ENCODE results near the gene GUK1. TPM values are rescaled to one million over a fixed set of nuclear protein-coding genes. Genes with fewer than 3 reads are reported as not detected.

The GUK1 gene
- total RNA-seq, 1 donor from 2014 or later, result 242 TPM

GRCh38 chr1:228190182-228190581, 50.1 kb downstream of the GUK1 start:
- TF ChIP-seq CTCF (conservative IDR thresholded peaks at IDR 0.05; ENCODE audit: low read depth, low read length), result no peak
- no peak overlapping the region for H3K4me3 ChIP-seq (ENCODE audit: low read depth, low read length)
- DNase-seq (ENCODE audit: low read depth), result no peak

GRCh38 chr1:228190778-228191177, 50.7 kb downstream of the GUK1 start:
- no peak for DNase-seq (ENCODE audit: low read depth)
- TF ChIP-seq CTCF (conservative IDR thresholded peaks at IDR 0.05; ENCODE audit: low read depth, low read length), result no peak
- H3K4me3 ChIP-seq (ENCODE audit: low read depth, low read length), result no peak overlapping the region

GRCh38 chr1:228194436-228194835, 54.4 kb downstream of the GUK1 start:
- no peak for TF ChIP-seq CTCF (conservative IDR thresholded peaks at IDR 0.05; ENCODE audit: low read depth, low read length)
- H3K4me3 ChIP-seq (ENCODE audit: low read depth, low read length), result no peak overlapping the region
- DNase-seq (ENCODE audit: low read depth), result no peak

GRCh38 chr1:228194921-228195812, 55.1 kb downstream of the GUK1 start:
- TF ChIP-seq CTCF (conservative IDR thresholded peaks at IDR 0.05; ENCODE audit: low read depth, low read length), result no peak
- H3K4me3 ChIP-seq (ENCODE audit: low read depth, low read length), result no peak overlapping the region
- no peak for DNase-seq (ENCODE audit: low read depth)

- no peak overlapping the region for H3K4me3 ChIP-seq (ENCODE audit: low read depth, low read length)
- TF ChIP-seq CTCF (conservative IDR thresholded peaks at IDR 0.05; ENCODE audit: low read depth, low read length), result no peak
- no peak for DNase-seq (ENCODE audit: low read depth)
These were observed 57.6 kb downstream of the GUK1 start for GRCh38 chr1:228197555-228198147.

Other genes starting within 250 kb of the GUK1 start
- 2.1 and 2.7 TPM in 2 replicates for gene WNT9A, start 192.3 kb upstream of the GUK1 start, total RNA-seq
- not detected in 2 replicates for gene WNT3A, start 133.3 kb upstream of the GUK1 start, total RNA-seq
- gene ARF1, start 57.6 kb upstream of the GUK1 start, total RNA-seq, result 303 and 476 TPM in 2 replicates
- 23.8 and 27.6 TPM in 2 replicates for gene C1orf35, start 37.0 kb upstream of the GUK1 start, total RNA-seq
- gene MRPL55, start 31.0 kb upstream of the GUK1 start, total RNA-seq, result 130 and 142 TPM in 2 replicates
- 0.14 and 0.69 TPM in 2 replicates for gene GJC2, start 9.7 kb downstream of the GUK1 start, total RNA-seq
- 2.0 and 6.9 TPM in 2 replicates for gene IBA57, start 25.5 kb downstream of the GUK1 start, total RNA-seq
- gene OBSCN, start 67.8 kb downstream of the GUK1 start, total RNA-seq, result 2.0 and 20.6 TPM in 2 replicates

Data from epithelial cell of proximal tubule (primary cell).